Left lung (tissue), 10 donors: ENCODE data around the gene OR2T27. TPM values are rescaled to one million over a fixed set of nuclear protein-coding genes. Genes with fewer than 3 reads are reported as not detected.
"Not testable (repeated sequence)": the region's sequence is repeated elsewhere in the genome, so short reads cannot be mapped to it uniquely, and the experiment has no call there.

Experiments
- ATAC-seq: fragments of 200-7000 bp; cut with Tn5 transposase; one replicate; pipeline ENCODE4 v1.9.1; 2020; ENCODE audit warnings: moderate library complexity
- DNase-seq, 4 donors: peaks; one replicate each; pipeline ENCODE4 v3.0.0-alpha.2; 2013 to 2020
- H3K27ac ChIP-seq, 2 donors: fragments of 200-600 bp; sonication (generic) in 1 of 2; one replicate each; pipeline versions ENCODE4 v1.5.0 to v1.8.0; 2020 to 2021
- H3K27me3 ChIP-seq, 2 donors: fragments of 200-600 bp; sonication (generic) in 1 of 2; one replicate each; pipeline versions ENCODE4 v1.5.0 to v1.8.0; 2020 to 2021
- H3K36me3 ChIP-seq, 2 donors: fragments of 200-600 bp; sonication (generic) in 1 of 2; one replicate each; pipeline versions ENCODE4 v1.5.0 to v1.8.0; 2020 to 2021
- H3K4me1 ChIP-seq, 2 donors: fragments of 200-600 bp; one replicate each; pipeline ENCODE4 v1.8.0; 2021
- H3K4me3 ChIP-seq, 2 donors: fragments of 200-600 bp; sonication (generic) in 1 of 2; one replicate each; pipeline versions ENCODE4 v1.5.0 to v1.8.0; 2020 to 2021; ENCODE audit warnings: mild to moderate bottlenecking in 1 of 2
- H3K9me3 ChIP-seq, 2 donors: fragments of 200-600 bp; sonication (generic) in 1 of 2; one replicate each; pipeline versions ENCODE4 v1.5.0 to v1.8.0; 2020 to 2021
- intact Hi-C, 2 donors: fragments of 100-400 bp; cut with DNase I; formaldehyde crosslinking; loops; one replicate each; pipeline versions ENCODE4 v1.11.2 to v1.14.2; 2022
- polyA plus RNA-seq, 6 donors: library from polyadenylated mRNA; unstranded; fragments of 120-200 nt; gene quantifications; one replicate each; pipeline ENCODE4 v1.2.1, GENCODE V29; 2013; ENCODE audit not compliant: insufficient read length in 6 of 6
- total RNA-seq, 2 donors: library from RNA; stranded (reverse); fragmentation: NEBNext Ultra II Directional; extraction: Animal tissue kit (Norgen Biotek cat#: 25700); gene quantifications; one replicate each; pipeline ENCODE4 v1.2.1, GENCODE V29; 2021
- TF ChIP-seq, protein P1 (sequence below), 2 donors: fragments of 200-600 bp; sonication (generic) in 1 of 2; IDR thresholded peaks; one replicate each; pipeline versions ENCODE4 v1.5.0 to v1.8.0; 2021; ENCODE audit warnings: antibody characterized with exemption in 2 of 2
- donor health status: DM: no; HTN: yes; CAD: no.
- donor health status: DM: no; HTN: no; CAD: no.

The OR2T27 gene
- total and polyA plus RNA-seq, 8 donors = not detected

DNA sequence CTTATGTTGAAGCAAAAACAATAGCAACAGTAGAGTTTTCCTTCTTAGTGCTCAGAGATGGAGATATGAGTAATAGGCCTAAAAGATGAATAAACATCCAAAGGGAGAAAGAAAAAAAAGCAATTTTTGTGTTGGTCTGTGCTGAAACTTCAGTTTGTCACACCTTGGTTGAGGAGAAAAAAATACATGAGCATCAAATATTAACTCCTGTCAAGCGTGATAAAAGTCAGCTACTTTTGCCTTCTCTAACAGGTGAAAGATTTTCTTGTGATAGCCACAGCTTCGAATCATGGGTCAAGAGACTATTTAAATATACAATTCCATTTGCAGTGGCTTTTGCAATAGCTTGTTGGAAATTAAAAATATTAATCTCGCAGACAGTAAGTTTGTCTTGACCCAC lies 14.4 kb downstream of the OR2T27 start:
- H3K27me3 ChIP-seq, H3K9me3 ChIP-seq, DNase-seq, ATAC-seq, H3K4me3 ChIP-seq, intact Hi-C loops, H3K27ac ChIP-seq, H3K4me1 ChIP-seq, H3K36me3 ChIP-seq: not testable (repeated sequence)

GRCh38 chr1:248639652-248640051 lies 15.7 kb downstream of the OR2T27 start:
- not testable (repeated sequence) for H3K36me3 ChIP-seq, ATAC-seq

GRCh38 chr1:248636612-248637011 lies 18.7 kb downstream of the OR2T27 start:
- not testable (repeated sequence) for H3K27me3 ChIP-seq

More at GRCh38 chr1:248639652-248640051, 15.7 kb downstream of the OR2T27 start:
- H3K27ac ChIP-seq, H3K4me3 ChIP-seq, H3K9me3 ChIP-seq, H3K27me3 ChIP-seq, H3K4me1 ChIP-seq, DNase-seq, intact Hi-C loops: not testable (repeated sequence)

GRCh38 chr1:248634991-248635390 lies 20.3 kb downstream of the OR2T27 start, which contains the start of gene OR2T11:
TSS of gene OR2T11 (minus strand) at chr1:248635091. CDS start at chr1:248627128, 7,963 bp downstream.
- H3K27me3 ChIP-seq, intact Hi-C loops, H3K9me3 ChIP-seq, ATAC-seq, H3K27ac ChIP-seq, H3K4me1 ChIP-seq, H3K4me3 ChIP-seq, DNase-seq, H3K36me3 ChIP-seq: not testable (repeated sequence)

More at GRCh38 chr1:248636612-248637011, 18.7 kb downstream of the OR2T27 start:
- ATAC-seq, H3K9me3 ChIP-seq, H3K4me3 ChIP-seq, intact Hi-C loops, DNase-seq, H3K36me3 ChIP-seq, H3K4me1 ChIP-seq, H3K27ac ChIP-seq: not testable (repeated sequence)

DNA sequence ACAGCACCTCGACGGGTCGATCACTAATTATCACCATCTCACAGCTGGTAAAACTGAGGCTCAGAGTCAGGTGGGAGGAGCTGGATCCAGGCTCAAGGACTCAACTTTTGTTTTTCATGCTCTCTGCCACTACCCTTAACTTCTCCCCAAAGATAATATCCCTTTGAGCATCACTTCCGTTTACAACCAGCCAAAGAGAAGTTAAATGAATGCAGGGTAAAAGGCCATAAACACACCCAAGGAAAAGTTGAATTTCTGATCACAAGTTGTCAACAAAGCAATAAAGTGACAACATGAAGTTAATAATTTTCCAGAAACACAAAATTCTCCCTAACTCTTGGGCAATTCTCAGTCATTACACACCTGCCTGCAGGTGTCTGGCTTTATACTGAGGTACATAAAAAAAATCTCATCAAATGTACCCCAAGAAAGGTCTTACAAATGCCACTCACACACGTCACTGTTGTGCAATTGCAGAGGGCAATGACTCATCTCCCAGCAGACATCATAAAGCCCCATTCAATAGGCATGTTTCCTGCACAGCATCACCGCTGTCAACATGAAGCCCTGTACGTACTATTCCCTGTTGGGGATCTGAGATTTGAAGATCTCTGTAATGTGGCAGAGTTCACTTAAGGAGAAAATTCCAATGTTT lies 23.8 kb downstream of the OR2T27 start:
- DNase-seq = no peak
- Histone ChIP-seq H3K27ac (no peak overlapping the region), H3K4me1 (no peaks in the 10 kb centered on the region), H3K36me3 (no peaks in the 10 kb centered on the region), H3K4me3 (no peak overlapping the region), H3K27me3 (no peaks in the 10 kb centered on the region), H3K9me3 (no peaks in the 10 kb centered on the region)
- ATAC-seq = no peak
- TF ChIP-seq, protein P1, sequence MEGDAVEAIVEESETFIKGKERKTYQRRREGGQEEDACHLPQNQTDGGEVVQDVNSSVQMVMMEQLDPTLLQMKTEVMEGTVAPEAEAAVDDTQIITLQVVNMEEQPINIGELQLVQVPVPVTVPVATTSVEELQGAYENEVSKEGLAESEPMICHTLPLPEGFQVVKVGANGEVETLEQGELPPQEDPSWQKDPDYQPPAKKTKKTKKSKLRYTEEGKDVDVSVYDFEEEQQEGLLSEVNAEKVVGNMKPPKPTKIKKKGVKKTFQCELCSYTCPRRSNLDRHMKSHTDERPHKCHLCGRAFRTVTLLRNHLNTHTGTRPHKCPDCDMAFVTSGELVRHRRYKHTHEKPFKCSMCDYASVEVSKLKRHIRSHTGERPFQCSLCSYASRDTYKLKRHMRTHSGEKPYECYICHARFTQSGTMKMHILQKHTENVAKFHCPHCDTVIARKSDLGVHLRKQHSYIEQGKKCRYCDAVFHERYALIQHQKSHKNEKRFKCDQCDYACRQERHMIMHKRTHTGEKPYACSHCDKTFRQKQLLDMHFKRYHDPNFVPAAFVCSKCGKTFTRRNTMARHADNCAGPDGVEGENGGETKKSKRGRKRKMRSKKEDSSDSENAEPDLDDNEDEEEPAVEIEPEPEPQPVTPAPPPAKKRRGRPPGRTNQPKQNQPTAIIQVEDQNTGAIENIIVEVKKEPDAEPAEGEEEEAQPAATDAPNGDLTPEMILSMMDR (IDR thresholded peaks at IDR 0.05) = no peak
- intact Hi-C loops = no loop called here

DNA sequence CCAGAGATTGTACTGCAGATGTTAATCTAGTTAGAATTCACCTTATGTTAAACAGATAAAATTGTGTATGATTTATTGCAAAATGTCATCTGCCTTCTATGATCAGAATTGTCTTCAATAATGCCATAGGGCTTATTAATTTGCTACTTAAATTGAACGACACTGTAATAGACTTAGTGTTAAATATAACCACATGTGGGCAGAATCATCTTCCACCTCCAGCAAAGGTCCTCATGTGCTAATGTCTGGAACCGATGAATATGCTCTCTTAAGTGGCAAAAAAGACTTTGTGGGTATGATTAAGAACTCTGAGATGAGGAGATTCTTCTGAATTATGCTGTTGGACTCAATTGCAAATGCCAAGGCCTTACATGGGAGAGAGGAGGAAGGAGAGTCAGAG lies 24.8 kb downstream of the OR2T27 start:
- intact Hi-C loops = no loop called here
- Histone ChIP-seq H3K9me3 (no peaks in the 10 kb centered on the region), H3K4me3 (no peak overlapping the region), H3K4me1 (no peaks in the 10 kb centered on the region), H3K36me3 (no peaks in the 10 kb centered on the region), H3K27ac (no peak overlapping the region), H3K27me3 (no peaks in the 10 kb centered on the region)
- TF ChIP-seq, protein P1 (IDR thresholded peaks at IDR 0.05) = no peak
- ATAC-seq = no peak
- DNase-seq = no peak

- intact Hi-C loops = loop anchor here in 1 of 2 donors (5.0 kb wide), 1 partner anchor 179 kb away; no protein-coding TSS in a partner anchor
- Histone ChIP-seq H3K27ac (no peak overlapping the region), H3K36me3 (no peaks in the 10 kb centered on the region), H3K9me3 (no peaks in the 10 kb centered on the region), H3K4me3 (no peak overlapping the region), H3K27me3 (no peaks in the 10 kb centered on the region), H3K4me1 (no peaks in the 10 kb centered on the region)
- no peak for ATAC-seq
- no peak for DNase-seq
- TF ChIP-seq, protein P1 (IDR thresholded peaks at IDR 0.05) = no peak
These were observed 27.1 kb downstream of the OR2T27 start for GRCh38 chr1:248627971-248628844.
